ENCODE results near the gene FBXW5.

DNA sequence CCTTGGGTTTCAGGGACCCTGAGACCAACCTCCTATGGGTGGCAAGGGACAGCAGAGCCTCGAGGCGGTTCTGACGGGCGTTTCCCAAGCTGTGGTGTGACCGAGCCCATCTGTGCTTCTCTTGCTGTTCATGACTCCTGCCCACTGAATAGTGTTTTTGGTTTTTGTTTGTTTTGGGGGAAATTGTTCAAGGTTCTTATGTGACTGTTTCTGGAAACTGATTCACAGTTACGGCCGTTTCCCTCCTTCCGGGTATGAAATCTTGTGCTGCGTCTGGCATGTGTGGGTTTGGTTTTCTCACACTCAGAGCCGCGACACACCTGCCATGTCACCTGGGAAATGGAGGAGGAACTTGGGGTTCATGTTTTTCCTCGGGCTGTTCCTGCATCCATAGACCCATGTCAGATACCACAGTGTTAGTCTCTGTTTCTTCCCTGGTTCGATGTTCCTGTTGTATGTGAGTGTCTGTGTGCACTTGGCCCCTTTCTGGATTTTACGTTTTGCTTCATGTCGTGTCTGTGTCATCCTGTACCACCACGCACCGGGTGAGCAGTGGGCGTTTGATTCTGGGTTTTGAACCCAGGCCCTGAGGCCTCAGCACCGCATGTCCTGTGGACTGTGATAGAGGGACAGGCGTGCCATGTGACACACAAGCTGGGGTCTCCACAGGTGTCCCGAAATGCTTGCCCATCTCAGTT is 28.8 kb downstream of the FBXW5 start:
- no peak for TF ChIP-seq MED1 (CRISPR knock-in tag; IDR thresholded peaks at IDR 0.05; ENCODE audit: borderline replicate concordance)
- TF ChIP-seq, protein P1, sequence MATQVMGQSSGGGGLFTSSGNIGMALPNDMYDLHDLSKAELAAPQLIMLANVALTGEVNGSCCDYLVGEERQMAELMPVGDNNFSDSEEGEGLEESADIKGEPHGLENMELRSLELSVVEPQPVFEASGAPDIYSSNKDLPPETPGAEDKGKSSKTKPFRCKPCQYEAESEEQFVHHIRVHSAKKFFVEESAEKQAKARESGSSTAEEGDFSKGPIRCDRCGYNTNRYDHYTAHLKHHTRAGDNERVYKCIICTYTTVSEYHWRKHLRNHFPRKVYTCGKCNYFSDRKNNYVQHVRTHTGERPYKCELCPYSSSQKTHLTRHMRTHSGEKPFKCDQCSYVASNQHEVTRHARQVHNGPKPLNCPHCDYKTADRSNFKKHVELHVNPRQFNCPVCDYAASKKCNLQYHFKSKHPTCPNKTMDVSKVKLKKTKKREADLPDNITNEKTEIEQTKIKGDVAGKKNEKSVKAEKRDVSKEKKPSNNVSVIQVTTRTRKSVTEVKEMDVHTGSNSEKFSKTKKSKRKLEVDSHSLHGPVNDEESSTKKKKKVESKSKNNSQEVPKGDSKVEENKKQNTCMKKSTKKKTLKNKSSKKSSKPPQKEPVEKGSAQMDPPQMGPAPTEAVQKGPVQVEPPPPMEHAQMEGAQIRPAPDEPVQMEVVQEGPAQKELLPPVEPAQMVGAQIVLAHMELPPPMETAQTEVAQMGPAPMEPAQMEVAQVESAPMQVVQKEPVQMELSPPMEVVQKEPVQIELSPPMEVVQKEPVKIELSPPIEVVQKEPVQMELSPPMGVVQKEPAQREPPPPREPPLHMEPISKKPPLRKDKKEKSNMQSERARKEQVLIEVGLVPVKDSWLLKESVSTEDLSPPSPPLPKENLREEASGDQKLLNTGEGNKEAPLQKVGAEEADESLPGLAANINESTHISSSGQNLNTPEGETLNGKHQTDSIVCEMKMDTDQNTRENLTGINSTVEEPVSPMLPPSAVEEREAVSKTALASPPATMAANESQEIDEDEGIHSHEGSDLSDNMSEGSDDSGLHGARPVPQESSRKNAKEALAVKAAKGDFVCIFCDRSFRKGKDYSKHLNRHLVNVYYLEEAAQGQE (IDR thresholded peaks at IDR 0.05; ENCODE audit: borderline replicate concordance), result no peak
- TF ChIP-seq, protein P1 (CRISPR knock-in tag; IDR thresholded peaks at IDR 0.05; ENCODE audit: low read depth), result no peak
- TF ChIP-seq MXI1 (IDR thresholded peaks at IDR 0.05; ENCODE audit: low read depth, low read length), result no peak
- TF ChIP-seq MEF2D (tag; conservative IDR thresholded peaks at IDR 0.05; ENCODE audit: low read depth), result no peak
- TF ChIP-seq, protein P2, sequence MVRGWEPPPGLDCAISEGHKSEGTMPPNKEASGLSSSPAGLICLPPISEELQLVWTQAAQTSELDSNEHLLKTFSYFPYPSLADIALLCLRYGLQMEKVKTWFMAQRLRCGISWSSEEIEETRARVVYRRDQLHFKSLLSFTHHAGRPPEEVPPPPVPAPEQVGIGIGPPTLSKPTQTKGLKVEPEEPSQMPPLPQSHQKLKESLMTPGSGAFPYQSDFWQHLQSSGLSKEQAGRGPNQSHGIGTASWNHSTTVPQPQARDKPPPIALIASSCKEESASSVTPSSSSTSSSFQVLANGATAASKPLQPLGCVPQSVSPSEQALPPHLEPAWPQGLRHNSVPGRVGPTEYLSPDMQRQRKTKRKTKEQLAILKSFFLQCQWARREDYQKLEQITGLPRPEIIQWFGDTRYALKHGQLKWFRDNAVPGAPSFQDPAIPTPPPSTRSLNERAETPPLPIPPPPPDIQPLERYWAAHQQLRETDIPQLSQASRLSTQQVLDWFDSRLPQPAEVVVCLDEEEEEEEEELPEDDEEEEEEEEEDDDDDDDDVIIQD (CRISPR knock-in tag; IDR thresholded peaks at IDR 0.05), result no peak
- TF ChIP-seq, protein P3, sequence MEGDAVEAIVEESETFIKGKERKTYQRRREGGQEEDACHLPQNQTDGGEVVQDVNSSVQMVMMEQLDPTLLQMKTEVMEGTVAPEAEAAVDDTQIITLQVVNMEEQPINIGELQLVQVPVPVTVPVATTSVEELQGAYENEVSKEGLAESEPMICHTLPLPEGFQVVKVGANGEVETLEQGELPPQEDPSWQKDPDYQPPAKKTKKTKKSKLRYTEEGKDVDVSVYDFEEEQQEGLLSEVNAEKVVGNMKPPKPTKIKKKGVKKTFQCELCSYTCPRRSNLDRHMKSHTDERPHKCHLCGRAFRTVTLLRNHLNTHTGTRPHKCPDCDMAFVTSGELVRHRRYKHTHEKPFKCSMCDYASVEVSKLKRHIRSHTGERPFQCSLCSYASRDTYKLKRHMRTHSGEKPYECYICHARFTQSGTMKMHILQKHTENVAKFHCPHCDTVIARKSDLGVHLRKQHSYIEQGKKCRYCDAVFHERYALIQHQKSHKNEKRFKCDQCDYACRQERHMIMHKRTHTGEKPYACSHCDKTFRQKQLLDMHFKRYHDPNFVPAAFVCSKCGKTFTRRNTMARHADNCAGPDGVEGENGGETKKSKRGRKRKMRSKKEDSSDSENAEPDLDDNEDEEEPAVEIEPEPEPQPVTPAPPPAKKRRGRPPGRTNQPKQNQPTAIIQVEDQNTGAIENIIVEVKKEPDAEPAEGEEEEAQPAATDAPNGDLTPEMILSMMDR (IDR thresholded peaks at IDR 0.05 in 2 of 3, conservative IDR thresholded peaks at IDR 0.05 in 1 of 3; ENCODE audit: insufficient read depth in 2 of 3, low read depth in 1 of 3, low read length in 3 of 3), result no peak
- TF ChIP-seq NCOA1 (IDR thresholded peaks at IDR 0.05; ENCODE audit: low read depth), result no peak
- TF ChIP-seq, protein P4, sequence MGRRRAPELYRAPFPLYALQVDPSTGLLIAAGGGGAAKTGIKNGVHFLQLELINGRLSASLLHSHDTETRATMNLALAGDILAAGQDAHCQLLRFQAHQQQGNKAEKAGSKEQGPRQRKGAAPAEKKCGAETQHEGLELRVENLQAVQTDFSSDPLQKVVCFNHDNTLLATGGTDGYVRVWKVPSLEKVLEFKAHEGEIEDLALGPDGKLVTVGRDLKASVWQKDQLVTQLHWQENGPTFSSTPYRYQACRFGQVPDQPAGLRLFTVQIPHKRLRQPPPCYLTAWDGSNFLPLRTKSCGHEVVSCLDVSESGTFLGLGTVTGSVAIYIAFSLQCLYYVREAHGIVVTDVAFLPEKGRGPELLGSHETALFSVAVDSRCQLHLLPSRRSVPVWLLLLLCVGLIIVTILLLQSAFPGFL (CRISPR knock-in tag; IDR thresholded peaks at IDR 0.05), result no peak
- TF ChIP-seq, protein P5, sequence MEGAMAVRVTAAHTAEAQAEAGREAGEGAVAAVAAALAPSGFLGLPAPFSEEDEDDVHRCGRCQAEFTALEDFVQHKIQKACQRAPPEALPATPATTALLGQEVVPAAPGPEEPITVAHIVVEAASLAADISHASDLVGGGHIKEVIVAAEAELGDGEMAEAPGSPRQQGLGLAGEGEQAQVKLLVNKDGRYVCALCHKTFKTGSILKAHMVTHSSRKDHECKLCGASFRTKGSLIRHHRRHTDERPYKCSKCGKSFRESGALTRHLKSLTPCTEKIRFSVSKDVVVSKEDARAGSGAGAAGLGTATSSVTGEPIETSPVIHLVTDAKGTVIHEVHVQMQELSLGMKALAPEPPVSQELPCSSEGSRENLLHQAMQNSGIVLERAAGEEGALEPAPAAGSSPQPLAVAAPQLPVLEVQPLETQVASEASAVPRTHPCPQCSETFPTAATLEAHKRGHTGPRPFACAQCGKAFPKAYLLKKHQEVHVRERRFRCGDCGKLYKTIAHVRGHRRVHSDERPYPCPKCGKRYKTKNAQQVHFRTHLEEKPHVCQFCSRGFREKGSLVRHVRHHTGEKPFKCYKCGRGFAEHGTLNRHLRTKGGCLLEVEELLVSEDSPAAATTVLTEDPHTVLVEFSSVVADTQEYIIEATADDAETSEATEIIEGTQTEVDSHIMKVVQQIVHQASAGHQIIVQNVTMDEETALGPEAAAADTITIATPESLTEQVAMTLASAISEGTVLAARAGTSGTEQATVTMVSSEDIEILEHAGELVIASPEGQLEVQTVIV (CRISPR knock-in tag; IDR thresholded peaks at IDR 0.05; ENCODE audit: borderline replicate concordance), result no peak
- TF ChIP-seq, protein P6, sequence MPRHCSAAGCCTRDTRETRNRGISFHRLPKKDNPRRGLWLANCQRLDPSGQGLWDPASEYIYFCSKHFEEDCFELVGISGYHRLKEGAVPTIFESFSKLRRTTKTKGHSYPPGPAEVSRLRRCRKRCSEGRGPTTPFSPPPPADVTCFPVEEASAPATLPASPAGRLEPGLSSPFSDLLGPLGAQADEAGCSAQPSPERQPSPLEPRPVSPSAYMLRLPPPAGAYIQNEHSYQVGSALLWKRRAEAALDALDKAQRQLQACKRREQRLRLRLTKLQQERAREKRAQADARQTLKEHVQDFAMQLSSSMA (CRISPR knock-in tag; IDR thresholded peaks at IDR 0.05), result no peak
- no peak for TF ChIP-seq SETDB1 (IDR thresholded peaks at IDR 0.05; ENCODE audit: low read length)
- no peak for TF ChIP-seq ZNF274 (IDR thresholded peaks at IDR 0.05; ENCODE audit: borderline replicate concordance, low read depth, low read length)
- TF ChIP-seq LEF1 (IDR thresholded peaks at IDR 0.05), result no peak
- no peak for TF ChIP-seq KDM1A (IDR thresholded peaks at IDR 0.05)

Measured in K562 (cell line).